Pancreas (tissue), 10 donors: Measurements from ENCODE around the gene RBM26. TPM values are rescaled to one million over a fixed set of nuclear protein-coding genes. Genes with fewer than 3 reads are reported as not detected.

Experiments
- ATAC-seq, 4 donors: fragments of 200-7000 bp; cut with Tn5 transposase; one replicate each; pipeline versions ENCODE4 v1.8.0 to v1.9.1; 2020; ENCODE audit warnings: mild to moderate bottlenecking in 4 of 4, moderate library complexity in 4 of 4
- DNase-seq, 6 donors: peaks; one replicate each; pipeline ENCODE4 v3.0.0-alpha.2; 2020
- FAIRE-seq: peaks from 2 replicates; lab custom pipeline; 2012; peaks lifted over from hg19 to GRCh38; lab: Jason Lieb, UNC
- H3K27ac ChIP-seq, 4 donors: fragments of 200-600 bp; sonication (generic); 1 replicate in 3 of 4; 2 replicates in 1 of 4; pipeline versions ENCODE4 v1.5.0 to v1.8.0; 2020
- H3K27me3 ChIP-seq, 4 donors: fragments of 200-600 bp; one replicate each; pipeline ENCODE4 v1.8.0; 2021
- H3K36me3 ChIP-seq, 3 donors: fragments of 200-600 bp; sonication (generic) in 1 of 3; one replicate each; pipeline versions ENCODE4 v1.5.0 to v1.8.0; 2020 to 2021
- H3K4me1 ChIP-seq, 3 donors: fragments of 200-600 bp; one replicate each; pipeline ENCODE4 v1.8.0; 2021
- H3K4me3 ChIP-seq, 4 donors: fragments of 200-600 bp; sonication (generic) in 2 of 4; one replicate each; pipeline versions ENCODE4 v1.5.0 to v1.8.0; 2020 to 2021
- H3K9me3 ChIP-seq, 4 donors: fragments of 200-600 bp; one replicate each; pipeline ENCODE4 v1.8.0; 2021
- CTCF ChIP-seq, 4 donors: fragments of 200-600 bp; sonication (generic) in 3 of 4; IDR thresholded peaks; one replicate each; pipeline versions ENCODE4 v1.5.0 to v1.8.0; 2021; ENCODE audit warnings: antibody characterized with exemption in 4 of 4
- WGBS, 2 donors: extraction: QIAGEN DNeasy Blood & Tissue Kit; methylation state at CpG; one replicate each; pipeline ENCODE4 v1.1.7; 2013; 5-methylcytosine and 5-hydroxymethylcytosine counted together
- intact Hi-C, 3 donors: fragments of 100-400 bp; cut with DNase I; formaldehyde crosslinking; loops; one replicate each; pipeline versions ENCODE4 v1.11.1 to v1.14.2; 2022
- polyA plus RNA-seq, 2 donors: library from polyadenylated mRNA; stranded (reverse); fragments of 200-250 nt; gene quantifications; one replicate each; pipeline ENCODE4 v1.2.3, GENCODE V29; 2013
- total RNA-seq, 6 donors: library from RNA; stranded (reverse); fragmentation: NEBNext Ultra II Directional in 4 of 6; extraction: Animal tissue kit (Norgen Biotek cat#: 25700) in 4 of 6; gene quantifications; one replicate each; pipeline versions ENCODE4 v1.2.1 to v1.2.4, GENCODE V29; 2021 to 2023
- donor health status: healthy with polysubstance abuse.
- donor health status: DM: no; HTN: no; CAD: no; lungs with moderate emphysema.
- donor health status: DM: no; HTN: no; CAD: no.
- donor health status: control.
- donor health status: control.
- donor health status: Bipolar disorder and iron deficiency.
- donor health status: DM: yes; HTN: yes; CAD: no.
- donor health status: DM: no; HTN: no; CAD: no.
- donor health status: DM: no; HTN: no; CAD: no.
- donor health status: DM: yes; HTN: yes; CAD: no.

The RBM26 gene
- total and polyA plus RNA-seq, 8 donors = 11.7 to 25.1 (median 18.3) TPM

- H3K27ac ChIP-seq = no peak overlapping the region
- 95 to 96% methylated on average over 6 of the region's 6 CpGs for WGBS, 2 donors
- H3K36me3 ChIP-seq = peaks cover 0 to 17% (median 0%) of the 10 kb centered on the region in 3 donors
- FAIRE-seq (no peak), DNase-seq (no peak), ATAC-seq (no peak)
- no peak for TF ChIP-seq CTCF (IDR thresholded peaks at IDR 0.05)
- no peaks in the 10 kb centered on the region for H3K4me1 ChIP-seq
- intact Hi-C loops = no loop called here
- H3K4me3 ChIP-seq = no peak overlapping the region
- no peaks in the 10 kb centered on the region for H3K27me3 ChIP-seq
- H3K9me3 ChIP-seq = no peaks in the 10 kb centered on the region
Observed at GRCh38 chr13:79346300-79346914, 59.6 kb downstream of the RBM26 start.

- FAIRE-seq (no peak), DNase-seq (no peak), ATAC-seq (no peak)
- no peaks in the 10 kb centered on the region for H3K4me1 ChIP-seq
- no peak for TF ChIP-seq CTCF (IDR thresholded peaks at IDR 0.05)
- no peaks in the 10 kb centered on the region for H3K27me3 ChIP-seq
- no peaks in the 10 kb centered on the region for H3K9me3 ChIP-seq
- H3K4me3 ChIP-seq = no peak overlapping the region
- H3K27ac ChIP-seq = no peak overlapping the region
- H3K36me3 ChIP-seq = peaks cover 0 to 46% (median 9%) of the 10 kb centered on the region in 3 donors
- intact Hi-C loops = no loop called here
- WGBS, 2 donors = 98 to 100% methylated on average over 1 of the region's 1 CpG
Observed at GRCh38 chr13:79341202-79341601, 64.9 kb downstream of the RBM26 start.

GRCh38 chr13:79340490-79340889, 65.6 kb downstream of the RBM26 start:
- 91 to 96% methylated on average over 2 of the region's 2 CpGs for WGBS, 2 donors
- Histone ChIP-seq H3K9me3 (no peaks in the 10 kb centered on the region), H3K36me3 (peaks cover 0 to 46% (median 9%) of the 10 kb centered on the region in 3 donors), H3K4me1 (no peaks in the 10 kb centered on the region), H3K4me3 (no peak overlapping the region), H3K27ac (no peak overlapping the region), H3K27me3 (no peaks in the 10 kb centered on the region)
- intact Hi-C loops = no loop called here
- DNase-seq (no peak), FAIRE-seq (no peak), ATAC-seq (no peak)
- TF ChIP-seq CTCF (IDR thresholded peaks at IDR 0.05) = no peak

- Histone ChIP-seq H3K27ac (no peak overlapping the region), H3K36me3 (peaks cover 0 to 57% (median 9%) of the 10 kb centered on the region in 3 donors), H3K4me1 (no peaks in the 10 kb centered on the region), H3K27me3 (no peaks in the 10 kb centered on the region), H3K9me3 (no peaks in the 10 kb centered on the region), H3K4me3 (no peak overlapping the region)
- no peak for TF ChIP-seq CTCF (IDR thresholded peaks at IDR 0.05)
- DNase-seq (no peak), ATAC-seq (no peak), FAIRE-seq (no peak)
- intact Hi-C loops = no loop called here
- WGBS, 2 donors = 98 to 99% methylated on average over 3 of the region's 3 CpGs
Observed at GRCh38 chr13:79338343-79338742, 67.7 kb downstream of the RBM26 start.

GRCh38 chr13:79336966-79337365, 69.1 kb downstream of the RBM26 start:
- Histone ChIP-seq H3K9me3 (no peaks in the 10 kb centered on the region), H3K4me3 (no peak overlapping the region), H3K36me3 (peaks cover 0 to 49% (median 10%) of the 10 kb centered on the region in 3 donors), H3K27me3 (no peaks in the 10 kb centered on the region), H3K27ac (no peak overlapping the region), H3K4me1 (no peaks in the 10 kb centered on the region)
- no peak for TF ChIP-seq CTCF (IDR thresholded peaks at IDR 0.05)
- 86% methylated on average over 12 of the region's 12 CpGs for WGBS, 2 donors
- intact Hi-C loops = no loop called here
- ATAC-seq (no peak), DNase-seq (peak in 2 of 6 donors; percentile 13 to 20), FAIRE-seq (no peak)
